Activated CD8-positive, alpha-beta memory T cell treated with anti-CD3 and anti-CD28 coated beads for 1 hour (primary cell): ENCODE results near the gene TNS1.

Source experiments
- DNase-seq, 2 donors: peaks; one replicate each; pipeline ENCODE4 v3.0.0-alpha.2; 2020; ENCODE audit warnings: low read depth in 1 of 2; ENCODE audit errors: extremely low read depth in 1 of 2

TNS1 gene

GRCh38 chr2:217803653-217803960, 199.2 kb downstream of the TNS1 start:
- DNase-seq: no peak

- no peak for DNase-seq
Measured at GRCh38 chr2:217802876-217803652, 199.7 kb downstream of the TNS1 start.

GRCh38 chr2:217802266-217802665, 200.5 kb downstream of the TNS1 start:
- DNase-seq: no peak

GRCh38 chr2:217801711-217802110, 201.1 kb downstream of the TNS1 start:
- DNase-seq: no peak

- DNase-seq: no peak
Measured at GRCh38 chr2:217801115-217801531, 201.7 kb downstream of the TNS1 start.

- no peak for DNase-seq
Measured at GRCh38 chr2:217800433-217801114, 202.2 kb downstream of the TNS1 start.

- no peak for DNase-seq
Measured at GRCh38 chr2:217799563-217800432, 203.0 kb downstream of the TNS1 start.

GRCh38 chr2:217798743-217799562, 203.8 kb downstream of the TNS1 start:
- DNase-seq: no peak

GRCh38 chr2:217798191-217798590, 204.6 kb downstream of the TNS1 start:
- no peak for DNase-seq

GRCh38 chr2:217797661-217798069, 205.1 kb downstream of the TNS1 start:
- DNase-seq: no peak

- DNase-seq: no peak
Measured at GRCh38 chr2:217797165-217797564, 205.6 kb downstream of the TNS1 start.

GRCh38 chr2:217795706-217796465, 206.9 kb downstream of the TNS1 start:
- no peak for DNase-seq

- no peak for DNase-seq
Measured at GRCh38 chr2:217795067-217795466, 207.7 kb downstream of the TNS1 start.

GRCh38 chr2:217794133-217794986, 208.4 kb downstream of the TNS1 start:
- no peak for DNase-seq

GRCh38 chr2:217793566-217794132, 209.1 kb downstream of the TNS1 start:
- no peak for DNase-seq

GRCh38 chr2:217792626-217793527, 209.9 kb downstream of the TNS1 start:
- DNase-seq: no peak

GRCh38 chr2:217791551-217791950, 211.2 kb downstream of the TNS1 start:
- DNase-seq: no peak
